H1 (cell line): ENCODE results near the gene SYNPR. TPM values are rescaled to one million over a fixed set of nuclear protein-coding genes. Genes with fewer than 3 reads are reported as not detected.

Source experiments
- CBX5 ChIP-seq: fragments of 300-800, 300-1000 bp; sonication (generic); IDR thresholded peaks from 2 replicates; pipeline ENCODE4 v1.7.1; 2016; ENCODE audit warnings: antibody characterized with exemption, low read length, low read depth
- CHD1 ChIP-seq: IDR thresholded peaks from 2 replicates; pipeline ENCODE4 v1.6.1; 2012; ENCODE audit warnings: low read depth, low read length, improper control_type of control experiment
- POLR2A ChIP-seq, 2 experiments: IDR thresholded peaks; 1 replicate in 1 of 2; 2 replicates in 1 of 2; pipeline ENCODE4 v1.6.1; 2011; ENCODE audit warnings: low read depth in 2 of 2, low read length in 2 of 2, mild to moderate bottlenecking in 2 of 2; ENCODE audit errors: control extremely low read depth in 1 of 2
- RNF2 ChIP-seq: fragments of 200-900, 300-1000 bp; sonication (generic); IDR thresholded peaks from 2 replicates; pipeline ENCODE4 v1.7.1; 2016; ENCODE audit warnings: borderline replicate concordance, low read depth, mild to moderate bottlenecking, antibody characterized with exemption, low read length; ENCODE audit not compliant: poor library complexity, severe bottlenecking; ENCODE audit errors: missing control alignments
- SP1 ChIP-seq: IDR thresholded peaks from 2 replicates; pipeline ENCODE4 v1.6.1; 2011; ENCODE audit warnings: low read depth, low read length
- polyA plus RNA-seq, 7 experiments: library from polyadenylated mRNA; depleted of rRNA in 3 of 7; stranded (reverse) in 5 of 7; unstranded in 2 of 7; fragments of >200 nt in 5 of 7; fragments of 200-250 nt in 2 of 7; gene quantifications; 1 replicate in 5 of 7; 2 replicates in 1 of 7; 4 replicates in 1 of 7; pipeline versions ENCODE4 v1.2.1 to v1.2.3, GENCODE V29; 2011 to 2013; ENCODE audit warnings: missing spikeins in 2 of 7, mixed read lengths in 2 of 7
- total RNA-seq: library from RNA; stranded (reverse); fragmentation: NEBNext Ultra II Directional; extraction: Animal tissue kit (Norgen Biotek cat#: 25700); gene quantifications from 2 replicates; pipeline ENCODE4 v1.2.1, GENCODE V29; 2021
- TF ChIP-seq, protein P1 (sequence below): fragments of 300-600 bp; sonication (generic); IDR thresholded peaks from 2 replicates; pipeline ENCODE4 v1.7.1; 2012; ENCODE audit warnings: low read length, moderate library complexity, mild to moderate bottlenecking, inconsistent platforms; ENCODE audit not compliant: insufficient replicate concordance
- TF ChIP-seq, protein P2 (sequence below): IDR thresholded peaks from 2 replicates; pipeline ENCODE4 v1.6.1; 2012; ENCODE audit warnings: inconsistent platforms

SYNPR gene
- total and polyA plus RNA-seq, 2 of the 8 experiments (the other 6 are each of a cell fraction or from before 2014, with no cell fraction given): 0.39 to 0.99 TPM

DNA sequence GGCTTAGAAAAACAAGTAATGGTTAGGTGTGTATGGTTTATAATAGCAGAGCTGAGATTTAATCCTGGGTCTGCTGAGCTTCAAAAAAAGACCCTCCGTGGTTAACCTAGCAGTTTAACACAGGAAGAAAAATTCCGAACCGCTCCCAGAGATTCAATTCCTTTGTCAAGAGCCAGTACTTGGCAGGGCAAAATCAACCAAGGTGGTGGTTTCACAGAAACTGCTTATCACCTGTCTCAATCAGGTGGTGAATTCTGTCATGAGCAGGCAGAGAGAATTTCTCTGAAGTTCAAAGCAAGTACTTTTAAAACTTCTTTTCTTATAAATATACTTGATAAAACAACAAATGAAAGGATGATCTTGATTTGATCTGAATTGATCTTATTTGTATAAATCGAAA lies 17.2 kb downstream of the SYNPR start (continued):
- TF ChIP-seq, protein P1, sequence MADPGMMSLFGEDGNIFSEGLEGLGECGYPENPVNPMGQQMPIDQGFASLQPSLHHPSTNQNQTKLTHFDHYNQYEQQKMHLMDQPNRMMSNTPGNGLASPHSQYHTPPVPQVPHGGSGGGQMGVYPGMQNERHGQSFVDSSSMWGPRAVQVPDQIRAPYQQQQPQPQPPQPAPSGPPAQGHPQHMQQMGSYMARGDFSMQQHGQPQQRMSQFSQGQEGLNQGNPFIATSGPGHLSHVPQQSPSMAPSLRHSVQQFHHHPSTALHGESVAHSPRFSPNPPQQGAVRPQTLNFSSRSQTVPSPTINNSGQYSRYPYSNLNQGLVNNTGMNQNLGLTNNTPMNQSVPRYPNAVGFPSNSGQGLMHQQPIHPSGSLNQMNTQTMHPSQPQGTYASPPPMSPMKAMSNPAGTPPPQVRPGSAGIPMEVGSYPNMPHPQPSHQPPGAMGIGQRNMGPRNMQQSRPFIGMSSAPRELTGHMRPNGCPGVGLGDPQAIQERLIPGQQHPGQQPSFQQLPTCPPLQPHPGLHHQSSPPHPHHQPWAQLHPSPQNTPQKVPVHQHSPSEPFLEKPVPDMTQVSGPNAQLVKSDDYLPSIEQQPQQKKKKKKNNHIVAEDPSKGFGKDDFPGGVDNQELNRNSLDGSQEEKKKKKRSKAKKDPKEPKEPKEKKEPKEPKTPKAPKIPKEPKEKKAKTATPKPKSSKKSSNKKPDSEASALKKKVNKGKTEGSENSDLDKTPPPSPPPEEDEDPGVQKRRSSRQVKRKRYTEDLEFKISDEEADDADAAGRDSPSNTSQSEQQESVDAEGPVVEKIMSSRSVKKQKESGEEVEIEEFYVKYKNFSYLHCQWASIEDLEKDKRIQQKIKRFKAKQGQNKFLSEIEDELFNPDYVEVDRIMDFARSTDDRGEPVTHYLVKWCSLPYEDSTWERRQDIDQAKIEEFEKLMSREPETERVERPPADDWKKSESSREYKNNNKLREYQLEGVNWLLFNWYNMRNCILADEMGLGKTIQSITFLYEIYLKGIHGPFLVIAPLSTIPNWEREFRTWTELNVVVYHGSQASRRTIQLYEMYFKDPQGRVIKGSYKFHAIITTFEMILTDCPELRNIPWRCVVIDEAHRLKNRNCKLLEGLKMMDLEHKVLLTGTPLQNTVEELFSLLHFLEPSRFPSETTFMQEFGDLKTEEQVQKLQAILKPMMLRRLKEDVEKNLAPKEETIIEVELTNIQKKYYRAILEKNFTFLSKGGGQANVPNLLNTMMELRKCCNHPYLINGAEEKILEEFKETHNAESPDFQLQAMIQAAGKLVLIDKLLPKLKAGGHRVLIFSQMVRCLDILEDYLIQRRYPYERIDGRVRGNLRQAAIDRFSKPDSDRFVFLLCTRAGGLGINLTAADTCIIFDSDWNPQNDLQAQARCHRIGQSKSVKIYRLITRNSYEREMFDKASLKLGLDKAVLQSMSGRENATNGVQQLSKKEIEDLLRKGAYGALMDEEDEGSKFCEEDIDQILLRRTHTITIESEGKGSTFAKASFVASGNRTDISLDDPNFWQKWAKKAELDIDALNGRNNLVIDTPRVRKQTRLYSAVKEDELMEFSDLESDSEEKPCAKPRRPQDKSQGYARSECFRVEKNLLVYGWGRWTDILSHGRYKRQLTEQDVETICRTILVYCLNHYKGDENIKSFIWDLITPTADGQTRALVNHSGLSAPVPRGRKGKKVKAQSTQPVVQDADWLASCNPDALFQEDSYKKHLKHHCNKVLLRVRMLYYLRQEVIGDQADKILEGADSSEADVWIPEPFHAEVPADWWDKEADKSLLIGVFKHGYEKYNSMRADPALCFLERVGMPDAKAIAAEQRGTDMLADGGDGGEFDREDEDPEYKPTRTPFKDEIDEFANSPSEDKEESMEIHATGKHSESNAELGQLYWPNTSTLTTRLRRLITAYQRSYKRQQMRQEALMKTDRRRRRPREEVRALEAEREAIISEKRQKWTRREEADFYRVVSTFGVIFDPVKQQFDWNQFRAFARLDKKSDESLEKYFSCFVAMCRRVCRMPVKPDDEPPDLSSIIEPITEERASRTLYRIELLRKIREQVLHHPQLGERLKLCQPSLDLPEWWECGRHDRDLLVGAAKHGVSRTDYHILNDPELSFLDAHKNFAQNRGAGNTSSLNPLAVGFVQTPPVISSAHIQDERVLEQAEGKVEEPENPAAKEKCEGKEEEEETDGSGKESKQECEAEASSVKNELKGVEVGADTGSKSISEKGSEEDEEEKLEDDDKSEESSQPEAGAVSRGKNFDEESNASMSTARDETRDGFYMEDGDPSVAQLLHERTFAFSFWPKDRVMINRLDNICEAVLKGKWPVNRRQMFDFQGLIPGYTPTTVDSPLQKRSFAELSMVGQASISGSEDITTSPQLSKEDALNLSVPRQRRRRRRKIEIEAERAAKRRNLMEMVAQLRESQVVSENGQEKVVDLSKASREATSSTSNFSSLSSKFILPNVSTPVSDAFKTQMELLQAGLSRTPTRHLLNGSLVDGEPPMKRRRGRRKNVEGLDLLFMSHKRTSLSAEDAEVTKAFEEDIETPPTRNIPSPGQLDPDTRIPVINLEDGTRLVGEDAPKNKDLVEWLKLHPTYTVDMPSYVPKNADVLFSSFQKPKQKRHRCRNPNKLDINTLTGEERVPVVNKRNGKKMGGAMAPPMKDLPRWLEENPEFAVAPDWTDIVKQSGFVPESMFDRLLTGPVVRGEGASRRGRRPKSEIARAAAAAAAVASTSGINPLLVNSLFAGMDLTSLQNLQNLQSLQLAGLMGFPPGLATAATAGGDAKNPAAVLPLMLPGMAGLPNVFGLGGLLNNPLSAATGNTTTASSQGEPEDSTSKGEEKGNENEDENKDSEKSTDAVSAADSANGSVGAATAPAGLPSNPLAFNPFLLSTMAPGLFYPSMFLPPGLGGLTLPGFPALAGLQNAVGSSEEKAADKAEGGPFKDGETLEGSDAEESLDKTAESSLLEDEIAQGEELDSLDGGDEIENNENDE: no peak
- TF ChIP-seq RNF2 (no peak), CBX5 (no peak), SP1 (no peak), POLR2A (IDR thresholded peaks at IDR 0.05; ENCODE audit: control extremely low read depth in 1 of 2, low read depth in 2 of 2, low read length in 2 of 2) (no peak), CHD1 (no peak)
- TF ChIP-seq, protein P2, sequence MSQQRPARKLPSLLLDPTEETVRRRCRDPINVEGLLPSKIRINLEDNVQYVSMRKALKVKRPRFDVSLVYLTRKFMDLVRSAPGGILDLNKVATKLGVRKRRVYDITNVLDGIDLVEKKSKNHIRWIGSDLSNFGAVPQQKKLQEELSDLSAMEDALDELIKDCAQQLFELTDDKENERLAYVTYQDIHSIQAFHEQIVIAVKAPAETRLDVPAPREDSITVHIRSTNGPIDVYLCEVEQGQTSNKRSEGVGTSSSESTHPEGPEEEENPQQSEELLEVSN: no peak
